Lung (tissue), 12 donors: ENCODE results near the gene GNAZ. TPM values are rescaled to one million over a fixed set of nuclear protein-coding genes. Genes with fewer than 3 reads are reported as not detected.

Source experiments
- ATAC-seq: fragments of 200-7000 bp; cut with Tn5 transposase; one replicate; pipeline ENCODE4 v1.9.1; 2020; ENCODE audit warnings: moderate number of reproducible peaks; ENCODE audit not compliant: insufficient read depth, low FRiP score
- DNase-seq, 3 donors: peaks; one replicate each; pipeline ENCODE4 v3.0.0-alpha.2; 2013 to 2017
- H3K27ac ChIP-seq, 2 donors: one replicate each; pipeline ENCODE4 v1.5.1; 2013; ENCODE audit warnings: mild to moderate bottlenecking in 2 of 2, moderate library complexity in 2 of 2, control low read depth in 1 of 2, inconsistent platforms in 1 of 2, low read depth in 1 of 2, low read length in 1 of 2
- H3K27me3 ChIP-seq, 3 donors: one replicate each; pipeline ENCODE4 v1.5.1; 2013; ENCODE audit warnings: low read length in 2 of 3; ENCODE audit not compliant: control insufficient read depth in 3 of 3, insufficient read depth in 3 of 3
- H3K36me3 ChIP-seq, 4 donors: one replicate each; pipeline ENCODE4 v1.5.1; 2013; ENCODE audit warnings: low read length in 4 of 4, mild to moderate bottlenecking in 1 of 4, moderate library complexity in 1 of 4; ENCODE audit not compliant: control insufficient read depth in 4 of 4, insufficient read depth in 4 of 4
- H3K4me1 ChIP-seq, 5 donors: one replicate each; pipeline ENCODE4 v1.5.1; 2013; ENCODE audit warnings: low read length in 5 of 5, mild to moderate bottlenecking in 2 of 5, moderate library complexity in 1 of 5; ENCODE audit not compliant: control insufficient read depth in 5 of 5, insufficient read depth in 5 of 5
- H3K4me3 ChIP-seq: one replicate; pipeline ENCODE4 v1.5.1; 2013; ENCODE audit warnings: mild to moderate bottlenecking, control low read depth, moderate library complexity
- H3K9ac ChIP-seq, 2 donors: one replicate each; pipeline ENCODE4 v1.5.1; 2013; ENCODE audit warnings: low read length in 2 of 2, control low read depth in 1 of 2; ENCODE audit not compliant: insufficient read depth in 1 of 2
- H3K9me3 ChIP-seq, 4 donors: one replicate each; pipeline ENCODE4 v1.5.1; 2013; ENCODE audit warnings: low read length in 3 of 4, mild to moderate bottlenecking in 1 of 4, moderate library complexity in 1 of 4; ENCODE audit not compliant: control insufficient read depth in 4 of 4, insufficient read depth in 3 of 4
- WGBS, 2 donors: extraction: QIAGEN DNeasy Blood & Tissue Kit; methylation state at CpG; one replicate each; pipeline ENCODE4 v1.1.7; 2013; 5-methylcytosine and 5-hydroxymethylcytosine counted together
- polyA plus RNA-seq, 2 donors: library from polyadenylated mRNA; stranded (reverse); fragments of 200-250 nt; gene quantifications; one replicate each; pipeline ENCODE4 v1.2.1, GENCODE V29; 2013
- total RNA-seq, 2 donors: library from RNA; depleted of rRNA in 1 of 2; stranded (reverse); fragments of >200 nt in 1 of 2; gene quantifications; one replicate each; pipeline ENCODE4 v1.2.1, GENCODE V29; 2014 to 2021
- TF ChIP-seq, protein P1 (sequence below): IDR thresholded peaks from 2 replicates; pipeline ENCODE4 v1.5.1; 2012; ENCODE audit warnings: mild to moderate bottlenecking; ENCODE audit errors: control extremely low read depth, extremely low read depth
- donor health status: control.
- donor health status: control.
- donor health status: Bipolar disorder and iron deficiency.
- donor health status: healthy.
- donor health status: DM: yes; HTN: yes; CAD: no.

Gene GNAZ
- total and polyA plus RNA-seq, 4 donors: 0.77 to 5.0 (median 2.3) TPM

DNA sequence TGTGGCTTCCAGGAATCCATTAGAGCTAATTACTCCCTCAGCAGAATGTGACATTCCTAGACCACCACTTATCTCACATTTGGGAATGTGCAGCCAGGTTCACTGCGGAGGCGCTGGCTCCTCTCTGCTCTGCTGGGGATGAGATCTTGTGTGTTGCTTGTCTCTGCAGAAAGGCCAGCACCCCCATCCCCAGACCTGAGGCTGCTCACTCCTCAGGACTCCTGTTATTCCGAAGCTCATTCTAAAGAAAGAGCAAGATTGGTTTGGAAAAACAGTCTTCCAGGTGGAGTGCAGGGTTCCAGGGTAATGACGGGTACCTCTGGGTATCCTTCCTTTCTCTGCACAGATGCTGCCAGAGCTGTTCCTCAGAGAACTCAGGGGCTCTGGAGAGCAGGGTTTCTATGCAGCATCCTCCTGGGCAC, 50.7 kb downstream of the GNAZ start:
- Histone ChIP-seq H3K36me3 (no peaks in the 10 kb centered on the region), H3K9ac (no peak overlapping the region)

DNA sequence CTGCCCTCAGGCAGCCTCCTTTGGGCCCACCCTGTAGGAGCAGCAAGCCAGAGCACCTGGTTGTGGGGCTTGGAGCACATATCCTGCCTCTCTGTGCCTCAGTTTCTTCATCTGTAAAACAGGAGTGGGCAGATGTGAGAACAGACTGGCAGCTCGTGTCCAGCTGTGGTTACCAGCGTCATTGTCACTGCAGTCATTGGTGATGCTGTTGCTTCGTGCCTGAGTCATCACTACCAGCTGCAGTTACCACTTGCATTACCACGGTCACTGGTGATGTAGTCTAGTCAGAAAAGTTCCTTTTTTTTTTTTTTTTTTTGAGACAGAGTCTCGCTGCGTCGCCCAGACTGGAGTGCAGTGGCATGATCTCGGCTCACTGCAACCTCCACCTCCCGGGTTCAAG, 51.1 kb downstream of the GNAZ start:
- no peak for ATAC-seq
- H3K9me3 ChIP-seq: peaks cover 0 to 2% (median 0%) of the 10 kb centered on the region in 4 donors

More for the DNA sequence above, 50.7 kb downstream of the GNAZ start:
- 93 to 96% methylated on average over 4 of the region's 4 CpGs for WGBS, 2 donors
- Histone ChIP-seq H3K27ac (no peak overlapping the region), H3K27me3 (no peaks in the 10 kb centered on the region), H3K9me3 (peaks cover 0 to 2% (median 0%) of the 10 kb centered on the region in 4 donors), H3K4me1 (peaks cover 0 to 4% (median 0%) of the 10 kb centered on the region in 5 donors), H3K4me3 (no peak overlapping the region)
- DNase-seq (no peak), ATAC-seq (no peak)
- TF ChIP-seq, protein P1, sequence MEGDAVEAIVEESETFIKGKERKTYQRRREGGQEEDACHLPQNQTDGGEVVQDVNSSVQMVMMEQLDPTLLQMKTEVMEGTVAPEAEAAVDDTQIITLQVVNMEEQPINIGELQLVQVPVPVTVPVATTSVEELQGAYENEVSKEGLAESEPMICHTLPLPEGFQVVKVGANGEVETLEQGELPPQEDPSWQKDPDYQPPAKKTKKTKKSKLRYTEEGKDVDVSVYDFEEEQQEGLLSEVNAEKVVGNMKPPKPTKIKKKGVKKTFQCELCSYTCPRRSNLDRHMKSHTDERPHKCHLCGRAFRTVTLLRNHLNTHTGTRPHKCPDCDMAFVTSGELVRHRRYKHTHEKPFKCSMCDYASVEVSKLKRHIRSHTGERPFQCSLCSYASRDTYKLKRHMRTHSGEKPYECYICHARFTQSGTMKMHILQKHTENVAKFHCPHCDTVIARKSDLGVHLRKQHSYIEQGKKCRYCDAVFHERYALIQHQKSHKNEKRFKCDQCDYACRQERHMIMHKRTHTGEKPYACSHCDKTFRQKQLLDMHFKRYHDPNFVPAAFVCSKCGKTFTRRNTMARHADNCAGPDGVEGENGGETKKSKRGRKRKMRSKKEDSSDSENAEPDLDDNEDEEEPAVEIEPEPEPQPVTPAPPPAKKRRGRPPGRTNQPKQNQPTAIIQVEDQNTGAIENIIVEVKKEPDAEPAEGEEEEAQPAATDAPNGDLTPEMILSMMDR: no peak

DNA sequence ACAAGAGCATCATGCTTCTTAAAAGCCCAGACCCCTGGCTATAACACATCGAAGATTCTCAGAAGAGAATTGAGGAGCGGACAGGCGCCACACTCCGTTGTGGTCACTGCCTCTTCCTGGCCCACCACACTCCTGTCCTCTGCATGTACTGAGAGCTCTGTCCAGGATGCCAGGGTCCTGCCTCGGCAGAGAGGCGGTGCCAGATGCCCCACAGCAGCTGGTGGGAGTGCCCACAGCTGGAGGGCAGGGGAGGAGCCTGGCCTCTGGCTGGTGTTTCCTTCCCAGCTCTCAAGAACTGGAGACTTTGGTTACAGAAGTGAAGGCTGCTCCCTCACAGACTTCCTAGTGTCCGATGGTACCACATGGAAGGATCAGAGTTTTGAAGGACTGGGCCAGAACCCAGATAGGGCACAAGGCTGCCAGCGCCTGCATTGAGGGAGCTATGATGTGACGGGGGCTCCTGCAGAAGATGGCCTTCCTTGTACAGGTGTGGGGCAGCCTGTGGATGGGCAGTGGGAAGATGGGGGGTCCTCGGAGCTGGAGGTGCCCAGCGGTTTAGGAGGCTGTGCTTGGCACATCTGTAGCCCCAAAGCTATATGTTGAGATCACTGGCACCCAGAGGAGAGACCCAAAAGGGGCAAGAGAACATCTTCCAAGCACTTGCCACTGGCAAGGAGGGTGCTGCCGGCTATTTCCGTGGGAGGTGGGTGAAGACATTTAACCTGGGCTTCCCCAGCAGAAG, 52.1 kb downstream of the GNAZ start:
- Histone ChIP-seq H3K9me3 (peaks cover 0 to 2% (median 0%) of the 10 kb centered on the region in 4 donors), H3K36me3 (no peaks in the 10 kb centered on the region), H3K27ac (no peak overlapping the region), H3K4me1 (peaks cover 0 to 4% (median 0%) of the 10 kb centered on the region in 5 donors), H3K4me3 (no peak overlapping the region), H3K9ac (no peak overlapping the region), H3K27me3 (no peaks in the 10 kb centered on the region)
- ATAC-seq (no peak), DNase-seq (no peak)
- 82 to 86% methylated on average over 13 of the region's 13 CpGs for WGBS, 2 donors
- TF ChIP-seq, protein P1: no peak

More for the DNA sequence above, 51.1 kb downstream of the GNAZ start:
- H3K27me3 ChIP-seq: no peaks in the 10 kb centered on the region
- DNase-seq: no peak
- H3K36me3 ChIP-seq: no peaks in the 10 kb centered on the region
- no peak overlapping the region for H3K9ac ChIP-seq
- peaks cover 0 to 4% (median 0%) of the 10 kb centered on the region in 5 donors for H3K4me1 ChIP-seq
- TF ChIP-seq, protein P1: no peak
- no peak overlapping the region for H3K27ac ChIP-seq
- WGBS, 2 donors: 74 to 82% methylated on average over 9 of the region's 9 CpGs
- no peak overlapping the region for H3K4me3 ChIP-seq
